ENCODE data around the gene HSPB1. TPM values are rescaled to one million over a fixed set of nuclear protein-coding genes. Genes with fewer than 3 reads are reported as not detected.

HSPB1 gene
- total RNA-seq, 4 donors from 2014 or later = 880 to 2,548 (median 1,000) TPM

GRCh38 chr7:76318488-76319353 is 16.2 kb downstream of the HSPB1 start:
- H3K36me3 ChIP-seq = no peaks in the 10 kb centered on the region
- peak overlapping the region; percentile 67 to 94 (median 93) for H3K27ac ChIP-seq
- H3K9me3 ChIP-seq = no peaks in the 10 kb centered on the region
- no peaks in the 10 kb centered on the region for H3K27me3 ChIP-seq
- peaks cover 0 to 52% (median 16%) of the 10 kb centered on the region in 3 donors for H3K4me1 ChIP-seq
- 9 to 11% methylated on average over 6 to 12 of the region's 25 CpGs for WGBS, 2 donors (ENCODE audit: low coverage in 1 of 2)
- TF ChIP-seq CTCF (IDR thresholded peaks at IDR 0.05) (peak in 3 of 4 experiments; percentile 34 to 63 (median 63)), POLR2A (IDR thresholded peaks at IDR 0.05) (no peak), POLR2AphosphoS5 (IDR thresholded peaks at IDR 0.05) (peak; percentile 76)
- H3K4me3 ChIP-seq = peak overlapping the region; percentile 48 to 69
- peak; percentile 58 for ATAC-seq

- Histone ChIP-seq H3K36me3 (peaks cover 0 to 39% of the 10 kb centered on the region in 2 donors), H3K4me1 (peaks cover 0 to 57% (median 7%) of the 10 kb centered on the region in 3 donors), H3K27me3 (no peaks in the 10 kb centered on the region), H3K4me3 (no peak overlapping the region), H3K9me3 (no peaks in the 10 kb centered on the region), H3K27ac (peak overlapping the region in 1 of 4 donors; percentile 10)
- 91 to 92% methylated on average over 4 to 9 of the region's 11 CpGs for whole genome bisulfite sequencing, 2 donors (ENCODE audit: low coverage in 1 of 2)
- TF ChIP-seq EP300 (IDR thresholded peaks at IDR 0.05) (no peak), CTCF (IDR thresholded peaks at IDR 0.05) (no peak), POLR2AphosphoS5 (IDR thresholded peaks at IDR 0.05) (no peak), POLR2A (IDR thresholded peaks at IDR 0.05) (no peak)
- ATAC-seq = no peak
Observed at GRCh38 chr7:76325092-76325491, 22.6 kb downstream of the HSPB1 start.

GRCh38 chr7:76325811-76326210 is 23.3 kb downstream of the HSPB1 start:
- no peak for ATAC-seq
- no peak overlapping the region for H3K4me3 ChIP-seq
- 83 to 85% methylated on average over 3 to 4 of the region's 5 CpGs for WGBS, 2 donors (ENCODE audit: low coverage in 1 of 2)
- H3K27me3 ChIP-seq = no peaks in the 10 kb centered on the region
- H3K36me3 ChIP-seq = peaks cover 0 to 39% of the 10 kb centered on the region in 2 donors
- peaks cover 0 to 64% (median 7%) of the 10 kb centered on the region in 3 donors for H3K4me1 ChIP-seq
- peak overlapping the region in 1 of 4 donors; percentile 43 for H3K27ac ChIP-seq
- TF ChIP-seq POLR2A (IDR thresholded peaks at IDR 0.05) = no peak
- TF ChIP-seq POLR2AphosphoS5 (IDR thresholded peaks at IDR 0.05) = no peak
- no peak for TF ChIP-seq EP300 (IDR thresholded peaks at IDR 0.05)
- TF ChIP-seq CTCF (IDR thresholded peaks at IDR 0.05) = no peak
- no peaks in the 10 kb centered on the region for H3K9me3 ChIP-seq

- TF ChIP-seq EP300 (IDR thresholded peaks at IDR 0.05) (no peak), POLR2A (IDR thresholded peaks at IDR 0.05) (no peak), POLR2AphosphoS5 (IDR thresholded peaks at IDR 0.05) (no peak), CTCF (IDR thresholded peaks at IDR 0.05) (no peak)
- Histone ChIP-seq H3K4me1 (peaks cover 0 to 73% (median 7%) of the 10 kb centered on the region in 3 donors), H3K36me3 (peaks cover 0 to 39% of the 10 kb centered on the region in 2 donors), H3K4me3 (no peak overlapping the region), H3K9me3 (no peaks in the 10 kb centered on the region), H3K27ac (peak overlapping the region in 3 of 4 donors; percentile 29 to 43 (median 31)), H3K27me3 (no peaks in the 10 kb centered on the region)
- 33 to 44% methylated on average over 5 of the region's 5 CpGs for WGBS, 2 donors (ENCODE audit: low coverage in 1 of 2)
- no peak for ATAC-seq
Observed at GRCh38 chr7:76326646-76327233, 24.3 kb downstream of the HSPB1 start.
